KMS-11 (cell line): ENCODE data around the gene C1GALT1.
A peak's percentile ranks its signal among the peaks of the same experiment; 100 is the strongest.
"Not testable (repeated sequence)": the region's sequence is repeated elsewhere in the genome, so short reads cannot be mapped to it uniquely, and the experiment has no call there.

Experiments used
- H2AFZ ChIP-seq: fragments of 200-600 bp; sonication (generic); 2 replicates; pipeline ENCODE4 v1.6.1; 2016; ENCODE audit warnings: antibody characterized with exemption, mixed run types, low read depth
- H3K27ac ChIP-seq: fragments of 200-600 bp; sonication (generic); 2 replicates; pipeline ENCODE4 v1.6.1; 2016; ENCODE audit warnings: mild to moderate bottlenecking, mixed run types
- H3K27me3 ChIP-seq: fragments of 200-600 bp; sonication (generic); 2 replicates; pipeline ENCODE4 v1.6.1; 2017; ENCODE audit warnings: mild to moderate bottlenecking, low read depth, mixed run types, moderate library complexity; ENCODE audit not compliant: insufficient read depth
- H3K36me3 ChIP-seq: fragments of 200-600 bp; sonication (generic); 2 replicates; pipeline ENCODE4 v1.6.1; 2017; ENCODE audit warnings: mild to moderate bottlenecking, mixed run types; ENCODE audit not compliant: insufficient read depth
- H3K4me1 ChIP-seq: fragments of 200-600 bp; sonication (generic); 2 replicates; pipeline ENCODE4 v1.6.1; 2016; ENCODE audit warnings: mild to moderate bottlenecking, low read depth, mixed run types; ENCODE audit not compliant: poor library complexity, severe bottlenecking
- H3K4me2 ChIP-seq: fragments of 200-600 bp; sonication (generic); 2 replicates; pipeline ENCODE4 v1.7.0; 2016; ENCODE audit warnings: mild to moderate bottlenecking, mixed run types
- H3K4me3 ChIP-seq: fragments of 200-600 bp; sonication (generic); IDR thresholded peaks from 2 replicates; pipeline ENCODE4 v1.6.1; 2017; ENCODE audit warnings: low read depth, low read length, mixed read lengths; ENCODE audit not compliant: insufficient read depth
- H3K79me2 ChIP-seq: fragments of 200-600 bp; sonication (generic); 2 replicates; pipeline ENCODE4 v1.6.1; 2016; ENCODE audit warnings: low read depth, mixed run types; ENCODE audit not compliant: insufficient read depth
- H3K9ac ChIP-seq: fragments of 200-600 bp; sonication (generic); 2 replicates; pipeline ENCODE4 v1.6.1; 2016; ENCODE audit warnings: mild to moderate bottlenecking, mixed run types
- H4K20me1 ChIP-seq: fragments of 200-600 bp; sonication (generic); 2 replicates; pipeline ENCODE4 v1.6.1; 2016; ENCODE audit warnings: mild to moderate bottlenecking, mixed run types; ENCODE audit not compliant: insufficient read depth
- CTCF ChIP-seq: fragments of 200-600 bp; sonication (generic); conservative IDR thresholded peaks from 2 replicates; pipeline ENCODE4 v1.6.1; 2017; ENCODE audit warnings: low read depth, mild to moderate bottlenecking, antibody characterized with exemption, low read length, moderate library complexity, mixed read lengths

Gene C1GALT1

DNA sequence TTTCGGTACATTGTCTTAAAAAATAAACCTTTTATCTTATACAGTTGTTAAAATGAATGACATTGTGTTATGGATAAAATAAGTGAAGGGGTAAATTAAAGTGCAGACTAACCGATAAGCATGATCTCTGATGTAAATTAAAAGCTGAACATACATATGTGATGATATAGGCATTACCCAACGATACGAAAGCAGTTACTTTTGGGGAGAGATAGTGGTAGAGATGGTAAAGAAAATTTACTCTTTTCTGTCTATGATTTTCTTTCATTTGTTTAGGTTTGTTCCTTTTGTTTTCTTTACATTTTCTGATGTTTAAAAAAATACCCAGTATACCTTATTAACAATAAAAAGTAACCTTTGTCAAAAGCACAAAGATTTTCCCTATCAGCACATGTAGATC lies 6.4 kb downstream of the C1GALT1 start:
- Histone ChIP-seq H3K4me1 (peaks cover 94% of the 10 kb centered on the region), H3K4me3 (no peak overlapping the region), H2AFZ (no peak overlapping the region), H3K9ac (no peak overlapping the region), H3K27ac (no peak overlapping the region), H3K27me3 (no peaks in the 10 kb centered on the region), H3K36me3 (no peaks in the 10 kb centered on the region; the same call in 1 of the 2 replicates), H3K79me2 (peaks cover 97% of the 10 kb centered on the region), H4K20me1 (no peaks in the 10 kb centered on the region), H3K4me2 (0 out of 2 replicates have a peak overlapping the region, but pooled peaks have one; percentile 41)
- no peak for TF ChIP-seq CTCF

DNA sequence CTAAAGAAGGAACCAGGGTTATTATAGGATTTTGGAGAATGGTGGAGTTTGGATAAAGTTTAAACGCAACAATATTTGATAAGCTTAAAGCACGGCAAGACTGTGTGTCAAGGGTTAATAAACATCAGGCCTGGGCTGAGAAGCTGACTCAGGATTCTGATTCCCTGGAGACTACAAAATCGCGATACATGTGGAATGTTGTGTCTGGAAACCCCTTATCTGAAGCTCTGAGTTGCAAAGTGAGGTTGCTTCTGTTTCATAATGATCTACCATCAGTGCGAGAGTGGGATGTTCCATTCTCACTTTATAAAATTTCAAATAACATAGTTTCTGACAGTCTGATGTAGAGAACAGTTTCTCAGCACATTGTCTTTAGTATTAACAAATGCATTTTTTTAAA lies 7.8 kb downstream of the C1GALT1 start:
- peaks cover 97% of the 10 kb centered on the region for H3K79me2 ChIP-seq
- H3K36me3 ChIP-seq: no peaks in the 10 kb centered on the region; the same call in 1 of the 2 replicates
- TF ChIP-seq CTCF: no peak
- no peaks in the 10 kb centered on the region for H4K20me1 ChIP-seq
- H3K4me2 ChIP-seq: 0 out of 2 replicates have a peak overlapping the region, but pooled peaks have one; percentile 21
- H2AFZ ChIP-seq: no peak overlapping the region
- no peak overlapping the region for H3K4me3 ChIP-seq
- H3K9ac ChIP-seq: no peak overlapping the region
- H3K27me3 ChIP-seq: no peaks in the 10 kb centered on the region
- peaks cover 100% of the 10 kb centered on the region for H3K4me1 ChIP-seq
- no peak overlapping the region for H3K27ac ChIP-seq

DNA sequence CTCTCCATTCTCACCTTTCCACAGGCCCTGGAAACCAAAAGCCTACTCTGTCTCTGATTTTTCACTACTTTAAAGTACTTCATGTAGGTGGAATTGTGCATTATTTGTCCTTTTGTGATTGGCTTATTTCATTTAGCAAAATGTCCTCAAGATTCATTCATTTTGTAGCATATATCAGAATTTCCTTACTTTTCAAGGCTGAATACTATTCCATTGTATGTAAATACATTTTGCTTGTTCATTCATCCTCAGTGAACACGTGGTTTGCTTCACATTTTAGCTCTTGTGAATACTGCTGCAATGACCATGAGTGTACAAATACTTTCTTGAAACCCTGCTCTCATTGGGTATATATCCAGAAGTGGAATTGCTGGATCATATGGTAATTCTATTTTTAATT lies 8.8 kb downstream of the C1GALT1 start:
- TF ChIP-seq CTCF: no peak
- Histone ChIP-seq H3K27me3 (no peaks in the 10 kb centered on the region), H3K79me2 (peaks cover 97% of the 10 kb centered on the region), H3K4me2 (peak overlapping the region; percentile 72; the same call in 1 of the 2 replicates), H3K9ac (no peak overlapping the region), H2AFZ (no peak overlapping the region), H4K20me1 (no peaks in the 10 kb centered on the region), H3K27ac (peak overlapping the region; percentile 72; the same call in 1 of the 2 replicates), H3K4me1 (peaks cover 100% of the 10 kb centered on the region), H3K36me3 (no peaks in the 10 kb centered on the region; the same call in 1 of the 2 replicates), H3K4me3 (no peak overlapping the region)

DNA sequence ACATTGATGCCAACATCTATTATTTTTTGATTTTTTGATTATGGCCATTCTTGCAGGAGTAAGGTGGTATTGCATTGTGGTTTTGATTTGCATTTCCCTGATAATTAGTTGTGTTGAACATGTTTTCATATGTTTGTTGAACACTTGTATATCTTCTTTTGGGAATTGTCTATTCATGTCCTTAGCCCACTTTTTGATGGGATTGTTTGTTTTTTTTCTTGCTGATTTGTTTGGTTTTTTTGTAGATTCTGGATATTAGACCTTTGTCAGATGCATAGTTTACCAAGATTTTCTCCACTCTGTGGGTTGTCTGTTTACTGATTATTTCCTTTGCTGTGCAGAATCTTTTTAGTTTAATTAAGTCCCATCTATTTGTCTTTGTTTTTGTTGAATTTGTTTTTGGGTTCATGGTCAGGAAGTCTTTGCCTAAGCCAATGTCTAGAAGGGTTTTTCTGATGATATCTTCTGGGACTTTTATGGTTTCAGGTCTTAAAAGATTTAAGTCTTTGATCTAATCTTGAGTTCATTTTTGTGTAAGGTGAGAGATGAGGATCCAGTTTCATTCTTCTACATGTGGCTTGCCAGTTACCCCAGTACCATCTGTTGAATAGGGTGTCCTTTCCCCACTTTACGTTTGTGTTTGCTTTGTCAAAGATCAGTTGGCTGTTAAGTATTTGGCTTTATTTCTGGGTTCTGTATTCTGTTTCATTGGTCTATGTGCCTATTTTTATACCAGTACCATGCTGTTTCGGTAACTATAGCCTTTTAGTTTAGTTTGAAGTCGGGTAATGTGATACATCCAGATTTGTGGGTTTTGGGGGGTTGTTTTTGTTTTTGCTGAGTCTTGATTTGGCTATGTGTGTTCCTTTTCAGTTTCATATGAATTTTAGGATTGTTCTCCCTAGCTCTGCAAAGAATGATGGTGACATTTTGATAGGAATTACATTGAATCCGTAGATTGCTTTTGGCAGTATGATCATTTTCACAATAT lies 10.7 kb downstream of the C1GALT1 start:
- H3K36me3 ChIP-seq, H2AFZ ChIP-seq, H3K4me3 ChIP-seq, H4K20me1 ChIP-seq, H3K9ac ChIP-seq, H3K27me3 ChIP-seq: not testable (repeated sequence)
- peaks cover 91% of the 10 kb centered on the region for H3K4me1 ChIP-seq
- H3K4me2 ChIP-seq: peak overlapping the region; percentile 72
- peaks cover 95% of the 10 kb centered on the region for H3K79me2 ChIP-seq
- H3K27ac ChIP-seq: peak overlapping the region; percentile 72

GRCh38 chr7:7199592-7199991 lies 17.2 kb downstream of the C1GALT1 start:
- H3K4me3 ChIP-seq, H3K27me3 ChIP-seq, H4K20me1 ChIP-seq, H3K4me2 ChIP-seq, H2AFZ ChIP-seq, H3K36me3 ChIP-seq, H3K27ac ChIP-seq, H3K9ac ChIP-seq: not testable (repeated sequence)
- Histone ChIP-seq H3K4me1 (peaks cover 83% of the 10 kb centered on the region), H3K79me2 (peaks cover 98% of the 10 kb centered on the region)

GRCh38 chr7:7200255-7200654 lies 17.9 kb downstream of the C1GALT1 start:
- H3K27me3 ChIP-seq, H3K27ac ChIP-seq, H3K9ac ChIP-seq, H2AFZ ChIP-seq, H3K36me3 ChIP-seq, H4K20me1 ChIP-seq, H3K4me3 ChIP-seq: not testable (repeated sequence)
- H3K4me1 ChIP-seq: peaks cover 83% of the 10 kb centered on the region
- H3K4me2 ChIP-seq: peak overlapping the region; percentile 94; the same call in 1 of the 2 replicates
- H3K79me2 ChIP-seq: peaks cover 98% of the 10 kb centered on the region
